GM12873 (cell line): ENCODE data around the gene PIM2.

Experiments
- CTCF ChIP-seq: IDR thresholded peaks from 2 replicates; pipeline ENCODE4 v1.5.1; 2012; ENCODE audit warnings: low read depth, mild to moderate bottlenecking, moderate library complexity, low read length, control low read depth; ENCODE audit not compliant: insufficient read depth; ENCODE audit errors: missing control alignments

Gene PIM2

GRCh38 chrX:48893556-48894348, 25.1 kb downstream of the PIM2 start:
- TF ChIP-seq CTCF = no peak

GRCh38 chrX:48892896-48893295, 25.9 kb downstream of the PIM2 start:
- no peak for TF ChIP-seq CTCF

GRCh38 chrX:48891402-48892288, 27.2 kb downstream of the PIM2 start:
- peak; percentile 44 for TF ChIP-seq CTCF

- TF ChIP-seq CTCF = no peak
These were observed 27.9 kb downstream of the PIM2 start for GRCh38 chrX:48890934-48891401.

- TF ChIP-seq CTCF = no peak
These were observed 28.4 kb downstream of the PIM2 start for GRCh38 chrX:48890296-48890925.

GRCh38 chrX:48883729-48884128, 35.1 kb downstream of the PIM2 start:
- TF ChIP-seq CTCF = no peak

GRCh38 chrX:48864210-48864609, 54.6 kb downstream of the PIM2 start:
- TF ChIP-seq CTCF = no peak
